ENCODE data around the gene UTS2R. TPM values are rescaled to one million over a fixed set of nuclear protein-coding genes. Genes with fewer than 3 reads are reported as not detected.
"Not testable (repeated sequence)": the region's sequence is repeated elsewhere in the genome, so short reads cannot be mapped to it uniquely, and the experiment has no call there.

Gene UTS2R
- total RNA-seq, 1 experiment from 2014 or later, result not detected

DNA sequence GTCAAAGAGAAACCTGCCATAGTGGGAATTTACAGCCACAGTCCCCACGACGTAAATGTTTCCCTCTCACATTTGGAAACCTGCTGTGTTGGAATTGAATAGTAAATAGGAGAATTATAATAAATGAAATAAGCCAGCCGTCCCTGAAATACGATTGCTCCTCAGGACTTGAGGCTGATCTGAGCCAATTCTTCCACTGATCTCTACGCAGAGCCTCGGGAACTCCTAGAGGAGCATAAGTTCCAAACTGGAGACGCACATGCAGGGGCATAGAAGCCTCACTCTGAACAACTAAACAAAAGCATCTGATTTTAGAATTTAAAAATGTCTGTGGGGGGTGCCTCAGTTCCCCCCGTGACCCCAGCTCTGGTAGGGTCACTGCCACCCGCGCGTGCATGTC, 22.7 kb upstream of the UTS2R start:
- no peak for DNase-seq (ENCODE audit: low read depth, low spot score)
- in situ Hi-C loops (cut with HindIII; ENCODE audit: low pct_unique_long_range_greater_than_20kb, low sequenced_read_pairs), result no loop called here

DNA sequence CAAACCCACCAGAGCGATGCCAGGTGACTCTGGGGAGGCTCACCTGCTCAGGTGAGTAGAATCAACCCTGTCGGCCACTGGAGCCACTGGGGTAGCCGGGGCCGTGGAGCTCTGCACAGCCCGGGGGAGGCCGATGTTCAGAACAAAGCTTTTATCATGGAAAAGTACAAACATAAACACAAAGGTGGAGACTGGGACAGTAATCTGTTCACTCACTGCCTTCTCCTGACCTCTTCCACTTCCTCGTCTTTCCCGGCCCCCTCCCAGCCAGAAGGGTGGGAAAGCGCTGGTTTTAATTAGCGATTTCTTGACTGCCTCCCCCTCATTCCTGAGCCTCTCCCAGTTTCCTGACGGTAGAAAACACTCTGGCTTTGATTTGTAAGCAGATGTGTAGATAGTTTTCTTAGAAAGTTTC, 22.3 kb upstream of the UTS2R start:
- no peak for DNase-seq (ENCODE audit: low read depth, low spot score)
- in situ Hi-C loops (cut with HindIII; ENCODE audit: low pct_unique_long_range_greater_than_20kb, low sequenced_read_pairs), result no loop called here

DNA sequence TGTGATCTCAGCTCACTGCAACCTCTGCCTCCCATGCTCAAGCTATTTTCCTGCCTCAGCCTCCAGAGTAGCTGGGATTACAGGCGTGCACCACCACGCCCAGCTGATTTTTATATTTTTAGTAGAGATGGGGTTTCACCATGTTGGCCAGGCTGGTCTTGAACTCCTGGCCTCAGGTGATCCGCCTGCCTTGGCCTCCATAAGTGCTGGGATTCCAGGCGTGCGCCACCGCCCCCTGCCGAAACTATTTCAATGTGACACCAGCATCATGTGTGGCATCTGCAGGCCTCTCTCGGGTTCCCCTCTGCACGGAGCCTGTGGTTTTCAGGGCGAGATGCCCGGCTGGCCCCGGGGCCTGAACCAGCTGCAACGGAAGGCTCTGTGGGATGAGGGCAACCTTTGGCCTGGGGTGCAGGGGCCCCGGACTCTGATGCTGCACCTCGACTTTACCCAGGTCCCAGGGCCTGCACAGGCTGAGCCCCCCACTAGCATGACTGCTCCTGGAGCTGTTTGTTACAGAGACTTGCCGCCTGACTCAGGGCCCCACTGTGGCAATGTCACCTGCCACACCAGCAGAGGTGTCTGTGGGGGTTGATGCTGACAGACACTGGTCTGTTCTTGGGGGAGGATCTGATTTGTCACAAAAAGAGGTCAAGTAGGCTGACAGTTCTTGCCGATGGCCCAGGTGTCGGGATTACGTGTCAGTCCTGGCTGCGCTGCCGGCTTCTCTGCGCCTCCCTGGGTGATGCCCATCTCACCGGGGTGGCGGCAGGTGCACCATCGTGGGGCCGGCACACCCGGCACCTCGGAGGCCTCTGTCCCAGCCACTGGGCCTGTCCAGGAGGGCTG, 21.2 kb upstream of the UTS2R start:
- DNase-seq (ENCODE audit: low read depth, low spot score), result peak; percentile 52
- in situ Hi-C loops (cut with HindIII; ENCODE audit: low pct_unique_long_range_greater_than_20kb, low sequenced_read_pairs), result no loop called here

DNA sequence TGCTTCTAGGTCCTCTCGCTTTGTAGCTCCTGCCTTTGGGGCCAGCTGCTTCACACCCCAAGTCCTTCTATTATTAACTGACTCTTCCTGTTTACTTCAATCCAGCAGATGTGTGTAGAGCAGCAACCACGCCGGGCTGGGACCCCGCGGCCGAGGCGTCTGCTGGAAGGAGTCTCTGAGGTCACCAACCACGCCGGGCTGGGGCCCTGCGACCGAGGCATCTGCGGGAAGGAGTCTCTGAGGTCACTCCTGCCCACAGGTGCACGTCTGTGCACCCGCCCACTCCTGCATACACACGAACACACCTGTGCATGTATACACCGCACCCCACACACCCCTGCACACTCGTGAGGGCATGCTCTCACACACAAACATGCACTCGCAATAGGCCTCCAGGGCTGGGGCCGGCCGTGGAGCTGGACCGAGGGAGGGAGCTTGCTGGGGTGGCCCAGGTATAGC, 20.3 kb upstream of the UTS2R start:
- DNase-seq (ENCODE audit: low read depth, low spot score), result no peak
- in situ Hi-C loops (cut with HindIII; ENCODE audit: low pct_unique_long_range_greater_than_20kb, low sequenced_read_pairs), result no loop called here

DNA sequence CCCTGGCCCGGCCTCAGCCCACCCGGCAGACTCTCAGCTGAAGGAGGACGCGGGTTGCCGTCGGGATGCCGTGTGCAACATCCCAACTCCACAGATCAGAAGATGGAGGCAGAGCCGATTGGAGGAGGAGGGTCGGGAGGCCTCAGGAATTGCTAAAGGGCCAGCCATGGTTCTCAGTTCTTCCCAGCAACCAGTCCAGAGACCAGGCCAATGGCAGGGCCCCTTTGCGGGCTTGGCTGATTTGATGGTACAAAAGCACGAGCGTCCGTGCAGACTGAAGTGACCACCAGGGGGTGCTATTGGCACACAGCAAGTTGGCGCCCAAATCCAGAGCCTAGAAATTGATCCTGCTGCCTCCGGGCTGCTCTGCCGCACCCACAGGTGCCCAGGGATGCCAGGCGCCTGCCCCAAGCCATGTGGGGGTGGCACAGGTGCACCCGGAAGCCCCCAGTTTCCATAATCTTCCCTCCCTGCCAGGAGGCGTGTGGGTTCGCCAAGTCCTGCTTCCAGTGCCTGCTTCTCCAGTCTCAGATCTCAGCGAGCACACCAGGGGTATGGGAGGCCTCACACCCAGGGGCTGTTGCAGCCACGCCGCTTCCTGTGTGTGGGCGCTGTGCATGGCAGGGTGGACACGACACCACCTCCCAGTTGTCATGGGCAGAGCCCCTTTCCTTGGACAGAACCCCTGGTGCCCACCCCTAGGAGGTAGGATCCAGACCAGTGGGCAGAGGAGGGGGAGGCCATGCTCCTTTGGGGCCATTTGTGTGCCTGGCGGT, 19.7 kb upstream of the UTS2R start:
- in situ Hi-C loops (cut with HindIII; ENCODE audit: low pct_unique_long_range_greater_than_20kb, low sequenced_read_pairs), result no loop called here
- peak; percentile 92 for DNase-seq (ENCODE audit: low read depth, low spot score)

DNA sequence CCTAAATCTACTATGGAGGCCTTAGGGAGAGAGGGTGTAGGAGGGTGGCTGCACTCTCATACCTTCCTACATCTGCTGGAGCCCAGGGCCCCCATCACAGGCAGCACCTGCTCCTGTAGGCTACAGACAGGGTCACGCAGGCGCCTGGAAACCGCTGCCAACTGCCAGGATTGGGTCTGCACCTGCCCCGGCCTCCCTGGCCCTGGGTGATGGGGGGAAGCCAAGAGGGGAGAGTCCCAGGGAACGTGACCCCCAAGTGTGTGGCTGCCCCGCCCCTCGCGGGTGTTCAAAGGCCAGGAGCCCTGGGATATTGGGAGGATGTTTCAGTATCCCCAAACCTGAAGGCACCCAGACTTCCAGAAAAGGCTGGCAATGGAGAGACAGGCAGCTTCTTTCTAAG, 18.1 kb upstream of the UTS2R start:
- in situ Hi-C loops (cut with HindIII; ENCODE audit: low pct_unique_long_range_greater_than_20kb, low sequenced_read_pairs), result no loop called here

DNA sequence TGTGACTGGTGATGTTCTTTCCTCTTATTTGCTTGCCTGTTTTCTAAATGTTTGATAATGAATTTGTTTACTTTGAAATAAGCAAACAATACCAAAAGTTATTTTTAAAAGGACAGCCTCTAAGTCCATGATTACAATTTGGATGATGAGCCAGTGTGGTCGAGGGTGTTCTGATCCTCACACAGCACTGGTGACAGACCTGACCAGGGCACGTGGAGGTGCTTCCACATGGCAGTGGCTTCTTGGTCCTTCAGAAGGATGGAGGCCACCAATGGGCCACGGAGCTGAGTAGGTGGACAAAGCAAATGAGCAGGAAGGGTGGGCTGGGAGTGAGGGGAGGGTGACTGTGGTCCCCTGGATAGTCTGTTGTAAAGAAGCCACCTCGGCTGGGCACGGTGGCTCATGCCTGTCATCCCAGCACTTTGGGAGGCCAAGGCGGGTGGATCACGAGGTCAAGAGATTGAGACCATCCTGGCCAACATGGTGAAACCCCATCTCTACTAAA, 16.7 kb upstream of the UTS2R start:
- in situ Hi-C loops (cut with HindIII; ENCODE audit: low pct_unique_long_range_greater_than_20kb, low sequenced_read_pairs), result no loop called here
- DNase-seq (ENCODE audit: low read depth, low spot score), result no peak

More for the DNA sequence above, 18.1 kb upstream of the UTS2R start:
- DNase-seq (ENCODE audit: low read depth, low spot score), result no peak

DNA sequence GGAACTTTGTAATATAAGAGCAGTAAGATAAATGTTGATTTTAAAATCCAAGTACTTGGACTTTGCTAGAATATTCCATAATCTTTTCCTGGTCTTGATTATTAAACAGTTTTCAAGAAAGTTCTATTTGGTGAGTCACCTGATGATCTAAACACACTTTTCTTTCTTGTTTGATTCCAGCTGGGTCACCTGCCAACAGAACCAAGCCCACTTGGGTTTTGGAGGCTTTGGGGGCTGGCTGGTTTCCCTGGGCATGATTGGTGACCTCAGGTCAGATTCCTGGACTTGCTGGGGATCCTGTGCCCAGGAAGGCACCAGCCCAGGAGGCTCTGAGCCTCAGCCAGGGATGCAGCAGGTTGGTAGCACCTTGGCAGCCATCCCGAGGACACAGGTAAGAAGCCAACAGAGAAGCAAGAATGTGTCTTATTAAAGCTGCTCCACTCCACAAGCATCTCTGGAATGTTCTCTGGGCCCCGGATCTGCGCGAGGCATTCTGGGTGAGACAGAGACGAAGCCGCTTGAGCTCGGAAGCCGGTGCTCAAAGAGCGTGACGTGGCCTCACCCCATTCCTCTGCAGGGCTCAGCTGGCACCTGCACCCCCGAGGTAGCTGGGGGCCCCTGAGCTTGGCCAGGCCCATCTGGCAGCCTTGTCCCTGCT, 15.7 kb upstream of the UTS2R start:
- in situ Hi-C loops (cut with HindIII; ENCODE audit: low pct_unique_long_range_greater_than_20kb, low sequenced_read_pairs), result no loop called here
- DNase-seq (ENCODE audit: low read depth, low spot score), result no peak

DNA sequence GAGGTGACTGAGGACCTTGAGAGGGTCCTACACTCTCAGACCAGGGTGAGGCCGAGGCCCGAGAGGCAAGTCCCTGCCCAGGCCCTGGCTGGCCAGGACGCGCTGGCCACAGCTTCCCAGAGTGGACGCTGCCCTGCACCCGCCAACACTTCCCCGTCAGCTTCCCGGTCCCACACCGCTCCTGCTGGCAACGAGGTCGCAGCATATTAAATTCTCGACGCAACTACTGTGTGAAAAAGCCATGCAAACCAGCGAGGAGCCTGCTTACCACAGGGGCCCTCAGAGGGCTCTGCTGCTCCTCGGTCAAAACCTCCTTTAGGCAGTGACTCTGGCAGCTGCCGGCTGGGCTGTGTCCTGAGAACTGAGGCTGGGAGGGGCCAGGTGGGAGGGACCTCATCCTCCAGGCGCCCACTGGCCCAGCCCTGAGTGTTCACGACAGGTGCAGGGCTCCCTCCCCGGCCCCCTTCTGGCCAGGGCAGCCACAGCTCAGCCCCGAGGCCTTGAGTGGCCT, 14.7 kb upstream of the UTS2R start:
- in situ Hi-C loops (cut with HindIII; ENCODE audit: low pct_unique_long_range_greater_than_20kb, low sequenced_read_pairs), result no loop called here
- no peak for DNase-seq (ENCODE audit: low read depth, low spot score)

DNA sequence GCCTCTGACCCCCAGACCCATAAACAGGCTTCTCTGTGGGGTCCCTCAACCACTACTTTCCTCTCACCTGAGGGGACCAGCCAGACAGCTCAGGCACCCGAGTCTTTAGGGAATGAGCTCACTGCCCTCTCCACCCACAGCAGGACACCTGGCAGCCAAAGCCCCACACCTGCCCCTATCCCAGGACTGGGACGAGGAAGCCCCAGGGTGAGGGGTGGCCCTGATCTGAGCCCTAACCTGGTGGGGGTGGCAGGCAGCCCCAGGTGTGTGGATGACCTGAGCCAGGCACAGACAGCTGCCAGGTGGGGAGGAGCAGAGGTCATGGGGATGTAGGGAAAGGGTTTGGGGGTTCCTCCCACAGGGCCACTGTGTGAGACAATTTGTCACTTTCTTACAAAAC, 14.2 kb upstream of the UTS2R start:
- DNase-seq (ENCODE audit: low read depth, low spot score), result no peak
- in situ Hi-C loops (cut with HindIII; ENCODE audit: low pct_unique_long_range_greater_than_20kb, low sequenced_read_pairs), result no loop called here

DNA sequence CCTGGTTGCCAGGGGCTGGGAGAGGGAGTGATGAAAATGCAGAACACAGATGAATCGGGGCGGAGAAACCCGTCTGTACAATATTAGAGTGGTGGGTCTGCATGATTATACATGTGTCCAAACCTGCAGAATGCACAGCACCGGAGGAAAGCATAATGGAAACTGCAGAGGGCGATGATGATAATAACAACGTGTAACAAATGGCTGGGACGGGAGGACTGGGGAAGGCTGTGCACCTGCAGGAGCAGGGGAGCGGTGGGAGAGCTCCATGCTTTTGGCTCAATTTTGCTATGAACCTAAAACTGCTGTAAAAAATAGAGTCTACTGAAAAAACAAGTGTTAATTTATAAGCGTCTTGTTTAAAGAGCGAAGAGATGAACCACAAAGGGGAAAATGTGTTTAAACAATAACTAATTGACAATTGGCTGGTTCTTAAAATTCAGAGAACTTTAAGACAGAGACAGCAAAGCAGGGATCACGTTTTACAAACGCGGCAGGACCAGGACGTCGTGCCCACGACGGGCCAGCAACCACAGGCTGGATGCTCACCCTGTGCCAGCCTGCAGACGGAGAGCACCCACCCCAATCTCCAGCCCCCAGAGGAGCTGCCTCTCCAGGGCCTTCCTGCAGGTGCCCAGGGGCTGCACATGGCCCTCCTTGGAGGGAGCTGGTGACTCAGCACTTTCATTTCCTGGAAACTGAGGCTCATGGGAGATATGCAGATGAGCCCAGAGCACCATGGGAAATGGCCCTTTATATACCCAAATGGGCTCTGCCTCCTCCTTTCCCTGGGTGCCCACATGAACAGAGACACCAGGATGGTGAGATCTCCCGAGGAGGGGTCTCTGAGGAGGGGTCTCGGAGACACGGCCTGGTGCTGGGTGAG, 12.9 kb upstream of the UTS2R start, which contains the start of gene TEX19:
TEX19 (plus strand) TSS at position 783 of the 886 bp plus-strand sequence. CDS start 2,904 bp downstream, outside the sequence.
- in situ Hi-C loops (cut with HindIII; ENCODE audit: low pct_unique_long_range_greater_than_20kb, low sequenced_read_pairs), result no loop called here
- peak; percentile 35 for DNase-seq (ENCODE audit: low read depth, low spot score)

DNA sequence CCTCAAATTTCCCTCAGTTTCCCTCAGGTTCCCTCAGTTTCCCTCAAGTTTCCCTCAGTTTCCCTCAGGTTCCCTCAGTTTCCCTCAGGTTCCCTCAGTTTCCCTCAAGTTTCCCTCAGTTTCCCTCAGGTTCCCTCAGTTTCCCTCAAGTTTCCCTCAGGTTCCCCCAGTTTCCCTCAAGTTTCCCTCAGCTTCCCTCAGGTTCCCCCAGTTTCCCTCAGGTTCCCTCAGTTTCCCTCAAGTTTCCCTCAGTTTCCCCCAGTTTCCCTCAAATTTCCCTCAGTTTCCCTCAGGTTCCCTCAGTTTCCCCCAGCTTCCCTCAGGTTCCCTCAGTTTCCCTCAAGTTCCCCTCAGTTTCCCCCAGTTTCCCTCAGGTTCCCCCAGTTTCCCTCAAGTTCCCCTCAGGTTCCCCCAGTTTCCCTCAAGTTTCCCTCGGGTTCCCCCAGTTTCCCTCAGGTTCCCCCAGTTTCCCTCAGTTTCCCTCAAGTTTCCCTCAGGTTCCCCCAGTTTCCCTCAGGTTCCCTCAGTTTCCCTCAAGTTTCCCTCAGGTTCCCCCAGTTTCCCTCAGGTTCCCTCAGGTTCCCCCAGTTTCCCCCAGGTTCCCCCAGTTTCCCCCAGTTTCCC, 12.0 kb upstream of the UTS2R start:
- DNase-seq (ENCODE audit: low read depth, low spot score); in situ Hi-C loops (cut with HindIII; ENCODE audit: low pct_unique_long_range_greater_than_20kb, low sequenced_read_pairs): not testable (repeated sequence)

DNA sequence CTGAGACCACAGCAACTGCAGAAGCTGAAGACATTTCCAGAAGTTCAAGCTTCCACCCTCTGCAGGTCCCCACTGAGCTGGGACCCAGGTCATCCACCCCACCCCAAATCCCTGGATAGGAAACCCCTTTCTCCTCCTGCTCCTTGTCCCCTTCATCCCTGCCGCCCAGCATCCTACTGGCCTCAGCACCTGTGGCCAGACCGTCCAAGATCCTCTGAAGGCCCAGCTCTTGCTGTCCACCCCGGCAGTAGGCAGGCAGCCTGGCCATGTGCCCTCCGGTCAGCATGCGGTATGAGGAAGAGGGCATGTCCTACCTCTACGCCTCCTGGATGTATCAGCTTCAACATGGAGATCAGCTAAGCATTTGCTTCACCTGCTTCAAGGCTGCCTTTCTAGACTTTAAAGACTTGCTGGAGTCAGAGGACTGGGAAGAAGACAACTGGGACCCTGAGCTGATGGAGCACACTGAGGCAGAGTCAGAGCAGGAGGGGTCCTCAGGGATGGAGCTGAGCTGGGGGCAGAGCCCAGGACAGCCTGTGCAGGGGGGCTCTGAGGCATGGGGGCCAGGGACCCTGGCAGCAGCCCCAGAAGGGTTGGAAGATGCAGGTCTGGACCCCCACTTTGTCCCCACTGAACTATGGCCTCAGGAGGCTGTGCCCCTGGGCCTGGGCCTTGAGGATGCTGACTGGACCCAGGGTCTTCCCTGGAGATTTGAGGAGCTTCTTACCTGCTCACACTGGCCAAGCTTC, 9.5 kb upstream of the UTS2R start:
- in situ Hi-C loops (cut with HindIII; ENCODE audit: low pct_unique_long_range_greater_than_20kb, low sequenced_read_pairs), result no loop called here
- no peak for DNase-seq (ENCODE audit: low read depth, low spot score)

DNA sequence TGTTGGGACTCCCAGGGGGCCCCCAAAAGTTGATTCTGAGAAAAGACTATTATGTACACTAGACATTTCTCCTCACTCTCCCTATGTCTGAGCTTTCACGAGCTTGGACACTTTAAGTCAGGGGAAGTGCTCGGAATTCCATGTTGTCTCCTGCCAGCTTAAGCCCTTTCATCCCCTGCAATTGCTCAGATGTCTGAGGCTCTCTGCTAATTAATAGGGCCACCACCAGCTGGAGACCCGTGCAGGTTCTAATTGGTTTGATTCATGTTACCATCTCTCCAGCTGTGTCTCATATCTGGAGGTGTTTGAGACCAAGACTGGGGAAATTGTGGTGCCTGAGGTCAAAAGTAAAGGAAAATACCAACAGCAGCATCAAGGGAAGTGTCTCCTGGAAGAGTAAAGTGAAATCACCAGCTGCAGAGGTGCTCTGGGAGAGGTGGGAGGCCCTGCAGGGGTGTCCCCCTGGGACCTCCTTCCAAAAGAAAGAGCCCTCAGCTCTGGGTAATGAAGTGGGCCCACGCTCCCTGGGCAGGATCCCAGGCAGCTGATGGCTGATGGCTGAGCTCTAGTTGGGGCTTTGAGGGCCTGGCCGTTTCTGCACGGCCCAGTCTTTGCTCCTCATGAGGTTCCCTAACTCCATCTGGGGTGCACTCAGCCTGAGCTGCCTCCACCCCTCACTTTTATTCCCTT, 5.8 kb upstream of the UTS2R start:
- in situ Hi-C loops (cut with HindIII; ENCODE audit: low pct_unique_long_range_greater_than_20kb, low sequenced_read_pairs), result no loop called here
- DNase-seq (ENCODE audit: low read depth, low spot score), result no peak

DNA sequence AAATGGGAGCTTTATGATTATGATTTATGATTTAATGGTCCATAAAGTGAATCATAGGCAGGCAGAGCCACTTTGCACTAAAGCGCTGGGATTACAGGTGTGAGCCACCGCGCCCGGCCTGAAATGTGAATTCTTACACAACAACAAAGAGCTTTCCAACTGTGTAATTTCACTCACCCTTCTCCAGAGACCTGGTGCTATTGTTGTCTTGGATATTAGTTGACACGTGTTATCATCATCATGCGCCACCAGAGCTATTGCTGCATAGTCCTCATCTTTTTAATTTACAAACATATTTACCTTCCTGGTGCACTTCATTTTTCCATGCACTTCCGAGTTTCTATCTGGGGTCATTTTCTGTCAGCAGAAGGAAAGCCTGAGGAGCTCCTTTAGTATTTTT, 4.8 kb upstream of the UTS2R start:
- in situ Hi-C loops (cut with HindIII; ENCODE audit: low pct_unique_long_range_greater_than_20kb, low sequenced_read_pairs), result no loop called here
- no peak for DNase-seq (ENCODE audit: low read depth, low spot score)

Data from SK-MEL-5 (cell line).